Caco-2 (cell line): ENCODE results near the gene RASGRF1. TPM values are rescaled to one million over a fixed set of nuclear protein-coding genes. Genes with fewer than 3 reads are reported as not detected.
A peak's percentile ranks its signal among the peaks of the same experiment; 100 is the strongest.

Experiments used
- BruUV-seq: library from RNA; stranded (reverse); fragments of 400-500 nt; replicated peaks from 2 replicates; lab custom pipeline; 2021; lab: Mats Ljungman, UMichigan
- CTCF ChIA-PET: fragments of 300-600 bp; sonication (Branson Sonifier 250); formaldehyde crosslinking; loops from one replicate; lab custom pipeline; 2022; ENCODE audit warnings: antibody characterized with exemption; lab: Charles Lee
- POLR2A ChIA-PET: fragments of 300-600 bp; sonication (Branson Sonifier 250); formaldehyde crosslinking; loops from one replicate; lab custom pipeline; 2022; ENCODE audit warnings: antibody characterized with exemption; lab: Charles Lee
- DNase-seq, 2 experiments: peaks; one replicate each; pipeline versions ENCODE4 v3.0.0 to v3.0.0-alpha.2; 2020 to 2022
- H3K27me3 ChIP-seq: replicated peaks from 2 replicates; pipeline ENCODE4 v1.6.0; 2011; ENCODE audit warnings: low read length; ENCODE audit not compliant: control insufficient read depth, insufficient read depth
- H3K36me3 ChIP-seq: 2 replicates; pipeline ENCODE4 v1.5.1; 2011; ENCODE audit warnings: low read length; ENCODE audit not compliant: control insufficient read depth, insufficient read depth
- H3K4me1 ChIP-seq: fragments of 250-450 bp; sonication (Bioruptor Pico); 2 replicates; pipeline ENCODE4 v1.5.1; 2020; ENCODE audit warnings: mild to moderate bottlenecking
- H3K4me3 ChIP-seq: 2 replicates; pipeline ENCODE4 v1.5.1; 2011; ENCODE audit warnings: low read depth, mild to moderate bottlenecking, control low read depth, low read length
- H3K9me3 ChIP-seq: fragments of 250-450 bp; sonication (Bioruptor Pico); 2 replicates; pipeline ENCODE4 v1.5.1; 2020; ENCODE audit warnings: mild to moderate bottlenecking, moderate library complexity
- H3K27ac Mint-ChIP-seq: one replicate; pipeline ENCODE4 v1.8.0; 2022; ENCODE audit warnings: mixed read lengths; ENCODE audit not compliant: unreplicated experiment
- H3K27me3 Mint-ChIP-seq: one replicate; pipeline ENCODE4 v1.8.0; 2022; ENCODE audit warnings: mixed read lengths; ENCODE audit not compliant: insufficient read depth, unreplicated experiment
- H3K36me3 Mint-ChIP-seq: one replicate; pipeline ENCODE4 v1.8.0; 2022; ENCODE audit warnings: mild to moderate bottlenecking, mixed read lengths; ENCODE audit not compliant: insufficient read depth, unreplicated experiment
- H3K4me1 Mint-ChIP-seq: one replicate; pipeline ENCODE4 v1.8.0; 2022; ENCODE audit warnings: low read depth, mixed read lengths; ENCODE audit not compliant: unreplicated experiment
- H3K4me3 Mint-ChIP-seq: one replicate; pipeline ENCODE4 v1.8.0; 2022; ENCODE audit warnings: mild to moderate bottlenecking, moderate library complexity, mixed read lengths; ENCODE audit not compliant: unreplicated experiment
- H3K9me3 Mint-ChIP-seq: one replicate; pipeline ENCODE4 v1.8.0; 2022; ENCODE audit warnings: mixed read lengths; ENCODE audit not compliant: unreplicated experiment
- intact Hi-C: fragments of 100-400 bp; cut with micrococcal nuclease; formaldehyde crosslinking; loops from one replicate; pipeline ENCODE4 v1.10.0; 2022; ENCODE audit not compliant: unreplicated experiment
- total RNA-seq: library from RNA; stranded (reverse); gene quantifications from 2 replicates; pipeline ENCODE4 v1.2.3, GENCODE V29; 2022
- TF ChIP-seq, protein P1 (sequence below), 2 experiments: fragments of 200-600 bp in 1 of 2; IDR thresholded peaks; 1 replicate in 1 of 2; 2 replicates in 1 of 2; pipeline versions ENCODE4 v1.5.1 to v1.8.0; 2011 to 2022; ENCODE audit warnings: antibody characterized with exemption in 1 of 2, control low read depth in 1 of 2, inconsistent platforms in 1 of 2, low read depth in 1 of 2, low read length in 1 of 2, mild to moderate bottlenecking in 1 of 2, moderate library complexity in 1 of 2; ENCODE audit not compliant: insufficient read depth in 1 of 2, severe bottlenecking in 1 of 2, unreplicated experiment in 1 of 2

Gene RASGRF1
- total RNA-seq, 1 experiment from 2014 or later, result 0.57 TPM

DNA sequence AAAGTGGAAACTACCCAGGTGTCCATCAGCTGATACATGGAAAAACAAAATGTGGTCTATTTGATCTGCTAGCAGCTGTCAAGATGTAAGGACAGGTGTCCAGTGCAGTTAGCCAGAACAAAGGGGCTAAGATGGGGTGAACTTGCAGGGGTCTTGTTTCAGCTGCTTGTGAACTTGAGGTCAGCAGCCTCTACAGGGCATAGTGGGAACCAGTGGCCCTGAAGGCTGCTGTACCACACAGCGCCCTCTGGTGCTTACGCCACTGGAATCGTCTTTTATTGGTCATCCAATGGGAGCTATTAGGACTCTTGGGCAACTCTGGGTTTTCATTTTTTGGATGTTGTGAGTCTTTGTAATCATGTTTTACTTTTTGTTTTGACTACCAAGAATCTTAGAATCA lies 83.5 kb downstream of the RASGRF1 start:
- H3K9me3 Mint-ChIP-seq, result no peaks in the 10 kb centered on the region

DNA sequence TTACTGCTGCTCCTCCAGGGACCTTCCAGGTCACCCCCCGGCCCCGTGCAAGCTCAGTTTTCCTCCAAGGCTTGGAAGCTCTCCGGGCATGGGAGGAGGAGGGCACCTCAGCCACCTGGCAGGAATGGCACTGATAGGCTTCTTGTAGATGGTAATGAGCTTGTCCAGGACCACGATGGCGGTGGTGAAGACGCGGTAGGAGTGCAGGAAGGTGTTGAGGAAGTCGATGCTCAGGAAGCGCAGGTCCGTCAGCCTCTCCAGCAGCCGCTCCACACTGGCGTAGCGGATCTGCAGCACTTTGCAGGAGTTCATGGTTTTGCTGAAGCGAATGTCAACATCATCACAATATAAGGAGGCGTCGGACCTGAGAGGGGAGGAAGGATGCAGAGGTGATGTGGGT lies 84.5 kb downstream of the RASGRF1 start:
- Mint-ChIP-seq H3K9me3 (no peaks in the 10 kb centered on the region), H3K4me1 (no peaks in the 10 kb centered on the region), H3K27ac (no peak overlapping the region), H3K4me3 (no peak overlapping the region), H3K36me3 (no peaks in the 10 kb centered on the region), H3K27me3 (no peaks in the 10 kb centered on the region)
- DNase-seq, result no peak
- Histone ChIP-seq H3K4me1 (peaks cover 10% of the 10 kb centered on the region), H3K9me3 (no peaks in the 10 kb centered on the region), H3K36me3 (no peaks in the 10 kb centered on the region), H3K4me3 (no peak overlapping the region), H3K27me3 (no peaks in the 10 kb centered on the region)
- ChIA-PET CTCF (no interaction called here), POLR2A (no interaction called here)
- TF ChIP-seq, protein P1, sequence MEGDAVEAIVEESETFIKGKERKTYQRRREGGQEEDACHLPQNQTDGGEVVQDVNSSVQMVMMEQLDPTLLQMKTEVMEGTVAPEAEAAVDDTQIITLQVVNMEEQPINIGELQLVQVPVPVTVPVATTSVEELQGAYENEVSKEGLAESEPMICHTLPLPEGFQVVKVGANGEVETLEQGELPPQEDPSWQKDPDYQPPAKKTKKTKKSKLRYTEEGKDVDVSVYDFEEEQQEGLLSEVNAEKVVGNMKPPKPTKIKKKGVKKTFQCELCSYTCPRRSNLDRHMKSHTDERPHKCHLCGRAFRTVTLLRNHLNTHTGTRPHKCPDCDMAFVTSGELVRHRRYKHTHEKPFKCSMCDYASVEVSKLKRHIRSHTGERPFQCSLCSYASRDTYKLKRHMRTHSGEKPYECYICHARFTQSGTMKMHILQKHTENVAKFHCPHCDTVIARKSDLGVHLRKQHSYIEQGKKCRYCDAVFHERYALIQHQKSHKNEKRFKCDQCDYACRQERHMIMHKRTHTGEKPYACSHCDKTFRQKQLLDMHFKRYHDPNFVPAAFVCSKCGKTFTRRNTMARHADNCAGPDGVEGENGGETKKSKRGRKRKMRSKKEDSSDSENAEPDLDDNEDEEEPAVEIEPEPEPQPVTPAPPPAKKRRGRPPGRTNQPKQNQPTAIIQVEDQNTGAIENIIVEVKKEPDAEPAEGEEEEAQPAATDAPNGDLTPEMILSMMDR (IDR thresholded peaks at IDR 0.05; ENCODE audit: insufficient read depth in 1 of 2, low read depth in 1 of 2, low read length in 1 of 2, severe bottlenecking in 1 of 2, unreplicated experiment in 1 of 2), result no peak
- intact Hi-C loops, result no loop called here
- BruUV-seq, result no TSS peak

More for the DNA sequence above, 83.5 kb downstream of the RASGRF1 start:
- H3K36me3 Mint-ChIP-seq, result no peaks in the 10 kb centered on the region
- CTCF ChIA-PET, result interaction anchor here (0.7 to 1.3 kb wide), 3 partner anchors 27 to 178 kb away, joined by 3 to 7 read pairs (median 4); no protein-coding TSS in a partner anchor
- no peak overlapping the region for H3K27ac Mint-ChIP-seq
- peak in 1 of 2 experiments; percentile 54 for DNase-seq
- POLR2A ChIA-PET, result interaction anchor here (0.6 kb wide), 1 partner anchor 214 kb away, joined by 8 read pairs; no protein-coding TSS in a partner anchor
- TF ChIP-seq, protein P1 (IDR thresholded peaks at IDR 0.05; ENCODE audit: insufficient read depth in 1 of 2, low read depth in 1 of 2, low read length in 1 of 2, severe bottlenecking in 1 of 2, unreplicated experiment in 1 of 2), result peak; percentile 32 to 38
- H3K36me3 ChIP-seq, result no peaks in the 10 kb centered on the region
- intact Hi-C loops, result no loop called here
- H3K4me3 ChIP-seq, result no peak overlapping the region
- no peak overlapping the region for H3K4me3 Mint-ChIP-seq
- no peaks in the 10 kb centered on the region for H3K9me3 ChIP-seq
- H3K27me3 ChIP-seq, result no peaks in the 10 kb centered on the region
- peaks cover 10% of the 10 kb centered on the region for H3K4me1 ChIP-seq
- BruUV-seq, result no TSS peak
- H3K4me1 Mint-ChIP-seq, result no peaks in the 10 kb centered on the region
- H3K27me3 Mint-ChIP-seq, result no peaks in the 10 kb centered on the region

DNA sequence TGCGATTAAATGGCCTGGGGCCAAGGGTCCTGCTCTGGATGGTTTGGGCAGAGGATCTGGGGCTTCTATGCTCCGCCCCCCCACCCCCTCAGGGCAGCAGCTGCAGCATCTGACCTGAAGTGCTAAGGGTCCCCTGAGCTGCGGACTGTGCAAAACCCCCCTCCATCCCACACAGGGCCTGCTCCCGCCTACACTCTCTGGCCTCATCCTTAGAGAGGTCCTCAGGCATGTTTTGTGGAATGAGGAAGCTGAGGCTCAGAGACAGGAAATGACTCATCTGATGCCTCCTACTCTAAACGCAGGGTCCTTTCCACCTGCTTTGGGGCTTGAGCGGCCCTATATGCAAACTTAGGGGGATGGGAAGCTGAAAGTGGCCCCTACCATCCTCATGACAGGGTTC lies 86.2 kb downstream of the RASGRF1 start:
- no peaks in the 10 kb centered on the region for H3K27me3 Mint-ChIP-seq
- ChIA-PET POLR2A (no interaction called here), CTCF (no interaction called here)
- H3K4me1 Mint-ChIP-seq, result no peaks in the 10 kb centered on the region
- no peaks in the 10 kb centered on the region for H3K36me3 Mint-ChIP-seq
- H3K27me3 ChIP-seq, result no peaks in the 10 kb centered on the region
- no peaks in the 10 kb centered on the region for H3K9me3 Mint-ChIP-seq
- no peak for DNase-seq
- no peak overlapping the region for H3K27ac Mint-ChIP-seq
- intact Hi-C loops, result no loop called here
- H3K4me3 Mint-ChIP-seq, result no peak overlapping the region
- no peak overlapping the region for H3K4me3 ChIP-seq
- BruUV-seq, result no TSS peak
- no peaks in the 10 kb centered on the region for H3K9me3 ChIP-seq
- TF ChIP-seq, protein P1 (IDR thresholded peaks at IDR 0.05; ENCODE audit: insufficient read depth in 1 of 2, low read depth in 1 of 2, low read length in 1 of 2, severe bottlenecking in 1 of 2, unreplicated experiment in 1 of 2), result no peak
- no peaks in the 10 kb centered on the region for H3K36me3 ChIP-seq
- H3K4me1 ChIP-seq, result peaks cover 10% of the 10 kb centered on the region
